ENCODE results near the gene EMP1.
A peak's percentile ranks its signal among the peaks of the same experiment; 100 is the strongest.

EMP1 gene

GRCh38 chr12:13196130-13196921, at the start of gene EMP1:
Gene EMP1, plus strand, starts transcription at chr12:13196726. Its CDS starts 14,785 bp downstream, at chr12:13211511.
- DNase-seq: peak; percentile 77 to 80

GRCh38 chr12:13147688-13148484, 48.6 kb upstream of the EMP1 start:
- no peak for DNase-seq

DNA sequence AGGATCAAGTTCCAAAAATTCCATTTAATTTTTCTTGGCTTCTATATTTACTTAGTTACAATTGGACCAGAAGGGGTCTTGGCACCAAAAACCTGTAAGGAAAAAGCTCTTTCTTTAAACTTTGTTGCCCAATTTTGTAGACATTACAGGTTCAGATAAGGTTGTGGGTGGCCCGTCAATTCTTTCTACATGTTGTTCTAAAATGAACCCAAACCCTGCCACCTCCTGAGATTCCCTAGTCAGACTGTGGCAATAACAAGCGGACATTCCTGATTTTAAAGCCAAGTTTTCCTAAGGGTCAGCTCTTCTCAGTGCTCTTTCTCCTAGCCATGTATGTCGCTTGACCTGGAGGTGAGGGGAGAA, 48.1 kb upstream of the EMP1 start:
- DNase-seq: no peak

DNA sequence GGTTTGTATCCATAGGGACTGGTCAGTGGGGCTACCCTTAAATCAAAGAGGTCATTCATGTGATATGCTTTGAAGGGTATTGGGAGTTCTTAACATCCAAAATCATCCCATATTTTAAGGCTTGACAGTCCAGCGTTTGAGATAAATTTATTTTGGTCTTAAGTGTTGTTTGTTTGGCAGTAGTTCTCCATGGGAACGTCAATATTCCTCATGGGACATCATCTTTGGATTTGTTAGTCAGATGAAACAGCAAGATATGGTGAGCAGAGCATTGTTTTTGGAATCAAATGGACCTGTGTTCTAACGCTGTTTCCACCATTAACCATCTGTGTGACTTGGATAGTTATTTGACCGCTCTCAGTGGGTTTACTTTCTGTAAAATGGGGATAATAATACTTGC, 47.1 kb upstream of the EMP1 start:
- no peak for DNase-seq

- no peak for DNase-seq
These were observed 44.2 kb upstream of the EMP1 start for GRCh38 chr12:13152281-13152680.

DNA sequence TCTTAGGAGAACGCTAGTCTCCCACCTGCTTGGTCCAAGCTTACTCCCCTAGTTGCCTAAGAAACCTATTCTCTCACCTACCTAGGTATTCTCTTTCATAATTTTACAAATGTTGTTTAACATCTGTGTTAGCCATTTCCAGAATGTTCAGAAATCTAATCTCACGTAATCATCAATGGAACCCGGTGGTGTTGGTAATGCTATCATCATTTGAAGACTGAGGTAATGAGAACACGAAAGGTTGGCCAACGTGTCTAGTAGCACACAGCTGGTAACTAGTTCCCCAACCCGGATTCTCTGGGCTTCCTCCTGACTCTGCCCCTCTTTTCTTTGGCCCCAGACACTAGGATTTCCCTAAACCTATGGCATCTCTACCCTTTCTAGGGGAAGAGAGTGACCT, 43.8 kb upstream of the EMP1 start:
- no peak for DNase-seq

GRCh38 chr12:13153180-13153579, 43.3 kb upstream of the EMP1 start:
- DNase-seq: no peak

GRCh38 chr12:13154027-13154538, 42.4 kb upstream of the EMP1 start:
- DNase-seq: peak in 1 of 2 donors; percentile 7

DNA sequence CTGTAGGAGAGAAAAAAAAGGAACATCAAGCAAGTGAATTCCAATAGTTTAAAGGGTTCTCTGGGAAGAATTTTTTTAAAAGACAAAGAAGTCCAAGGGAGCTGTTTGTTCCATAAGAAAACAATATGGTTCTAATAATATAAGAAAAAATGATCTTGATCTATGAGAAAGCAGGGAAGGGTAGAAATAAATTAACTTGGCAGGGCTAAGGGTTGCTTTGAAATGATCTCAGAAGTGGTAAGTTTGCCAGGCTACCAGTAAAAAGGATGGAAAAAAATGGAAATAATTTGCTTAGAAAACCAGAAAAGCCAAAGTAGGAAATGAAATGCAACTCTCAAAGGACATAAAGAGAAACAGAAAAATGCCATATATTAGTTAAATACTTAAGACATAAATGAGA, 41.7 kb upstream of the EMP1 start:
- no peak for DNase-seq

- DNase-seq: no peak
These were observed 40.2 kb upstream of the EMP1 start for GRCh38 chr12:13156277-13156676.

DNA sequence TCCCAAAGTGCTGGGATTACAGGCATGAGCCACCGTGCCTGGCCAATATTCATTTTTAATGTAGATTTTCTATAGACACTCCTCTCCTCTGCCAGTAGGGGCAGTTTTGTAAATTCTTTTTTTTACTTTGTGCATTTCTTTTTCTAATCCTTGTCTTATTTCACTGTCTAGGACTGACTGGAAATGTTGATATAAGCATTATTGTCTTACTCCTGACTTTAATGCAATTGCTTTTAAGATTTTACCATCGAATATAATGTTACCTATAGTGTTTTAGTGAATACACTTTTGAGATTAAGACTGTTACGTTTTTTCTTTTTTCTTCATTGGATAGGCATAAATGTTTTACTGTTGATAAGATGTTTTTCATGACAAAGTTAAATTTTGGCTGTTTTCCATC, 35.4 kb upstream of the EMP1 start:
- no peak for DNase-seq

DNA sequence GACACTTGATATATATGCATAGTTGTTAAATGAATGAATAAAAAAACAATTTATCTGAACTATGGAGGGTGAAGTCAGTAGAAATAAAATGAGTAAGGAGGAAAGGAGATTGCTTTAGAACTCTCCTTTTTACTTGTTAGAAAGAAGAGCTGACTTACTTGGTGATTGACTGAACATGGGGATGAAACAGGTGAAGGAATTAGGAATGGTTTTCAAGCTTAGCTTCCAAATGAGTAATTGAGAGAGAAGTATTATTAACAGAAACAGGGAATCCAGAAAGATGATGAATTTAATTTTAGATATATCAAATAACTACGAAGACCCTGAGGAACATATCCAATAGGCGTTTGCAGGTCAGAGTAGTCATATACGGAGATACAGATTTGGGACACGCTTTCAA, 33.6 kb upstream of the EMP1 start:
- no peak for DNase-seq

DNA sequence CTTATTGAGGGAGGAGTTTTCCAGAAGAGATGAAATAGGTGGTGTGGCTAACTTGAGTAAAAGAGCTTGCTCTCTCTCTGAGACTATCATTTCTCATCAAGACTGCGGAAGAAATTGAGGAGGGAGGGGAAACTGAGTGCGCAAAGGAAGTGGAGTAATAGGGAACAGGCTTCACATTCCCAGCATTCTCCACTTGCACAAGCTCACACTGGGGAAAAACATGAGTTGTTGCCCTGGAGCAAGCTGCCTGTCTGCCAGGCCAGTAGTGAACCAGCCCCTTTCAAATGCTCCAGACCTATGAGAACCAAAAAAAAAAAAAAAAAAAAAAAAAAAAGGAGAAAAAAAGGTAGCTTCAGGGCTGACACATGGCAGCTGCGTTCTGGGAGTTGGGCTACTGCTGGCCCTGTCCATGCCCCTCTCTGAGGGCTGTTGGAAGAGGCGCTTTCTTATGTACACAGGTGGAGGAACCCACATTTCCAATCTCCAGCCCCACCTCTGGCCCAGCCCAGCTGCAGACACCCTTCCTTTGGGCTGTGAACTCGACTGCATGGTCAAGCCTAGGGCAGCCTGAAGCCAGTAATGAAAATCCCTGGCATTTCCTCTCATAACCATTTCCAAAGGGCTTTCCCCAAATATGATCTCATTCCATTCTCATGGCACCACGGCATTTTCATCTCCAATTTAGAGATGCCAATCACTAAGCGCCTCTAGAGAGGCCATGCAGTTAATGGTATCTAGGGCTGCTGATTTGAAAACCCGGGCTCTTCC, 32.5 kb upstream of the EMP1 start:
- no peak for DNase-seq

- DNase-seq: no peak
These were observed 31.5 kb upstream of the EMP1 start for GRCh38 chr12:13164921-13165616.

GRCh38 chr12:13165617-13166041, 30.9 kb upstream of the EMP1 start:
- DNase-seq: peak; percentile 54 to 58

GRCh38 chr12:13167226-13167625, 29.3 kb upstream of the EMP1 start:
- DNase-seq: no peak

GRCh38 chr12:13167906-13168305, 28.6 kb upstream of the EMP1 start:
- DNase-seq: no peak

- no peak for DNase-seq
These were observed 27.3 kb upstream of the EMP1 start for GRCh38 chr12:13169272-13169671.

DNA sequence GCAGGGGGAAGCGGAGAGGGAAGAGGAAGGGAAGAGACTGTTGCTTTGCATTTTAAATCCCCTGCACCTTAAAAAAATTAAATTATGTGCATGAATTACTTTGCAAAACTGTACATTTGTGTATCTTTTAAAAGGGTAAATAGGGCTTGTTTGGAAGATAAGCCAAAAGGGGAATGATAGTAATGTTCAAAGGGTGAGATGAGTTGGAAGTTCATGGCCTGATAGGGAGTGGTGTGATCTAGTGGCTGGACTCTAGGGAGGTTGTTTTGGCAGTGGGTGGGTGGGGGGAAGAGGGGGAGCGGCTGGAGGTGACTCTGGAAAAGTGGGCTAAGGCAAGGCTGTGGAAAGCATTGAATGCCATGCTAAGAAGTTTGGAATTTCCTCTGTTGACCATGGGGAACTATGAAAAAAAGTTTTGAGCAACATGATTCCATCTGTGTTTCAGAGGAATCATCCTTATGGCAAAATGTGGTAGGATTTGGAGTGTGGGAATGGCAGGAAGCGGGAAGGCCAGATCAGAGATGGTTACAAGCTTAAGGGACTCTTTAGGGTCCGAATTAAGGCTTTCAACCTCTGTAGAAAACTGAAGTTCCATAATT, 25.5 kb upstream of the EMP1 start:
- DNase-seq: no peak

DNA sequence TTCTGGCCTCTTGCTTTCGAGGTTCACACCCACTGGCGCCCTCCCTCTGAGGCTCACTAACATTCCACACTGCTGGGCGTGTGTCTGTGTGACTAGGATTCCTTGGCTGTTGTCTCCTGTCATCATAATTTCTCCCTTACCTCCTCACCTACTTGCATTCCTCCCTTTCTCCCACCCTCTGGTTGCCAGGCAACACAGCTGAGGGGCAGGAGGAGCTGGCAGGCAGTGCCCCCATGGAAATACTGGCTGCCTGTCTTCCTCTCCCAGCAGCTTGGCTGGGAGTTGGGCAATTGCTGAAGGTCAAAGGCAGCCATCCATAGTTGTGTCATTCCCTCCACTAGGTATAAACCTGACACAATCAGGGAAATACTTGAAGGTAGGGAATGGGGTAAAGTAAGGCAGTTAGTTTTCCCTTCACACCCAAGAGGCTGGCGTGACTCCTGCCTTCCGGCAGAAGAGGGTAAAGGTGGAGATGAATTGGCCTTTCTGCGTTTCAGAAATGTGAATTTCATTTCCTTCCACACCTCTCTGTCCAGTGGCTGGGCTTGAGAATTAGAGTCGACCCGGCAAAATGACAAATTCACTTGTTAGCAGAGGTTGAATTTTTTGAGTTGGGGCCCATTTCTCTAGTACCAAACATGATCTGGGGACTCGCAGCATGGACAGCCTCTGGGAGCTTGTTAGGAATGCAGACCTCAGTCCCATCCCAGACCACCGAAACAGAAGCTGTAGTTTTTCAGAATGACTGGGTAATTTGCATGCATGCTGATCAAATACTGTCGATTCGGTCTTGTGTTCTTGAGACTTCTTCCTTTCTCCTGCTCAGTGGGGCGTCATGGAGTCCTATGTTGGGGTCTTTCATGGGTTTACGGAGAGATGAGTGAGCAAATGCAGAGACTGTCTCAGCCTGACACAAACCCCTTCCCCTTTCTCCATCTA, 24.3 kb upstream of the EMP1 start:
- DNase-seq: no peak

Data from CD4-positive, alpha-beta T cell treated with Interferon alpha-2 for 1 hour (primary cell).